Activated naive CD4-positive, alpha-beta T cell treated with anti-CD3 and anti-CD28 coated beads for 36 hours (primary cell): Measurements from ENCODE around the gene SLC35G2. TPM values are rescaled to one million over a fixed set of nuclear protein-coding genes. Genes with fewer than 3 reads are reported as not detected.
A peak's percentile ranks its signal among the peaks of the same experiment; 100 is the strongest.
"Not testable (repeated sequence)": the region's sequence is repeated elsewhere in the genome, so short reads cannot be mapped to it uniquely, and the experiment has no call there.

Experiments
- CTCF ChIA-PET: fragments of 350-600 bp; sonication (Branson Sonifier 250); formaldehyde crosslinking; loops from one replicate; lab custom pipeline; 2021; ENCODE audit warnings: antibody characterized with exemption; lab: Charles Lee
- DNase-seq: peaks from one replicate; pipeline ENCODE4 v3.0.0-alpha.2; 2020
- H3K27ac Mint-ChIP-seq: one replicate; pipeline ENCODE4 v1.8.0; 2021; ENCODE audit warnings: mild to moderate bottlenecking, mixed read lengths
- H3K27me3 Mint-ChIP-seq: one replicate; pipeline ENCODE4 v1.8.0; 2021; ENCODE audit warnings: low read depth, mixed read lengths
- H3K36me3 Mint-ChIP-seq: one replicate; pipeline ENCODE4 v1.8.0; 2021; ENCODE audit warnings: low read depth, mixed read lengths
- H3K4me1 Mint-ChIP-seq: one replicate; pipeline ENCODE4 v1.8.0; 2021; ENCODE audit warnings: low read depth, mixed read lengths
- H3K4me3 Mint-ChIP-seq: one replicate; pipeline ENCODE4 v1.8.0; 2021; ENCODE audit warnings: mild to moderate bottlenecking, moderate library complexity, mixed read lengths
- H3K9me3 Mint-ChIP-seq: one replicate; pipeline ENCODE4 v1.8.0; 2021; ENCODE audit warnings: mixed read lengths
- intact Hi-C: fragments of 100-400 bp; cut with micrococcal nuclease; formaldehyde crosslinking; loops from one replicate; pipeline ENCODE4 v1.15.1; 2023
- total RNA-seq, 2 experiments: library from RNA; stranded (reverse); gene quantifications; one replicate each; pipeline ENCODE4 v1.2.3, GENCODE V29; 2021

The SLC35G2 gene
- total RNA-seq: under 1 TPM in 1 of 2 experiments, not detected in 1; 0.31 TPM

DNA sequence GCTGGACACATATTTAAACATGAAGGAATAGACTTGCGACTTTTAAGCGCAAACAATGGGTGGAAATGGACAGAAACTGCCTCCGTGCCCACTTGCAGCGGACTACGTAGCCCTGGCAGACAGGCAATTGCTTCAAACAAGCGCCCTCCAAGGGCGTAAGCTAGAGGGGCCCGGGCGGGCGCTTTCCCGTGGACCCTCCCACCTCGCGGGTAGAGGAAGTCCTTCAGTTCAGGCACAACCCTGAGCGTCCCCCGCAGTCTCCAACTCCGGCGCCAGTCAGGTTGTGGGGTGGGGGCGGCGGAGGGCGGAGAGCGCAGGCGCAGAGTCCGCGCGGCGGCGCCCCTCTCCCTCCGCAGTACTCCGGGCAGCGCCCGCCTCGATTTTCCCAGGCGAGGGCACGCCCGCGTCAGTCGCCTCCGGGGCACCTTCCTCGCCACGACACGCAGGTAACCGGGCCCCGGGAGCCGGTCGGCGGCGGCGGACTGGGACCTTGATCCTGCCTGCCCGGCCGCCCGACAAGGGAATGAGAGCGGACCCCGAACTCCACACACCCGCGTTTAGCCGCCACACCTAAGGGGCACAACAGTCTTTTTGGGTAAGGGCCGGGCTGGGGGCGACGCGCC lies at the start of gene SLC35G2:
Gene SLC35G2 (plus strand): TSS at position 358 of the 623 bp plus-strand sequence. CDS start 35,335 bp downstream, outside the sequence.
- CTCF ChIA-PET: interaction anchor here (0.7 kb wide), 1 partner anchor 61 kb away, joined by 3 read pairs; no protein-coding TSS in a partner anchor

DNA sequence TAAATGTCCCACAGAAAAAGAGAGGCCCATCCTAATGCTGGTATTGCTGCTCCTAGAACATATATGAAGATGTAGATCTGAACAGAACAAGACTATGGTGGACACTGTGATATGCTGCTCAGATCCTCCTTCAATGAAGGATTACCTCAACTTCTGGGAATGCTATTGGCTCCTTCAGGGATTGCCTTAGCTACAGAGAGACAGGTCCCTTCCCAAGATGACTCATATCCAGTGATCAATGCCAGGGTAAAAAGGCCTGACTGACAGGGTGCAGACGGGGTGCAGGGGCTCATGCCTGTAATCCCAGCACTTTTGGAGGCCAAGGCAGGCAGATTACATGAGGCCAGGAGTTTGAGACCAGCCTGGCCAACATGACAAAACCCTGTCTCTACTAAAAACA lies 46.2 kb upstream of the SLC35G2 start:
- Mint-ChIP-seq H3K36me3 (no peaks in the 10 kb centered on the region), H3K27me3 (no peaks in the 10 kb centered on the region), H3K4me3 (no peak overlapping the region), H3K27ac (no peak overlapping the region), H3K4me1 (no peaks in the 10 kb centered on the region), H3K9me3 (no peaks in the 10 kb centered on the region)
- intact Hi-C loops: no loop called here
- no peak for DNase-seq
- CTCF ChIA-PET: no interaction called here

More for the DNA sequence above, at the start of gene SLC35G2:
- H3K27ac Mint-ChIP-seq: no peak within 1 kb of the TSS
- H3K27me3 Mint-ChIP-seq: peaks cover 39% of the 10 kb centered on the region
- peak within 1 kb of the TSS; percentile 69 for H3K4me3 Mint-ChIP-seq
- peak; percentile 38 for DNase-seq
- H3K36me3 Mint-ChIP-seq: no peaks in the 10 kb centered on the region
- H3K4me1 Mint-ChIP-seq: peaks cover 19% of the 10 kb centered on the region
- intact Hi-C loops: loop anchor here (1.0 to 5.0 kb wide), 6 partner anchors 20 to 742 kb away; partner anchors contain the start of genes NCK1 and STAG1
- peaks cover 2% of the 10 kb centered on the region for H3K9me3 Mint-ChIP-seq

DNA sequence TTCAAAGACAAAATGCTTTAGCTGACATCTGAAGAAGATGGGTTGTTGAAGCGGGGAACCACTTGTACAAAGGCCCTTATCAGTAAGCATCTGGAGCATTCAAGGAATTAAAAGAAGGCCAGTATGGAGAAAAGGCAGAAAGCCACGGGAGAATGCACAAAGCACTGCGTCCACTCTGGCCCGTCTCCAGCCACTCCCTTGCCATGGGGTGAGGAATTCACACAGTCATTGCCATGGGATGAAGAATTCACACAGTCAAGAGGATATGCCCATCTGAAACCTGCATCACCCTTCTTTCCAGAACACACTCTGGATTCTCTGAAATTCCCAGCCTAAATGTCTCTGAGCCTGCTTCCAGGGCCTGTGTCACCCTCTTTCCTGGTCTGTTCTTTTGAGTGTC lies 40.1 kb upstream of the SLC35G2 start:
- Mint-ChIP-seq H3K4me3 (no peak overlapping the region), H3K36me3 (no peaks in the 10 kb centered on the region), H3K4me1 (no peaks in the 10 kb centered on the region), H3K9me3 (no peaks in the 10 kb centered on the region), H3K27ac (no peak overlapping the region), H3K27me3 (no peaks in the 10 kb centered on the region)
- DNase-seq: no peak
- CTCF ChIA-PET: interaction anchor here (1.0 to 1.7 kb wide), 2 partner anchors 179 to 235 kb away, joined by 3 to 7 read pairs; partner anchors contain the start of gene IL20RB
- intact Hi-C loops: no loop called here

DNA sequence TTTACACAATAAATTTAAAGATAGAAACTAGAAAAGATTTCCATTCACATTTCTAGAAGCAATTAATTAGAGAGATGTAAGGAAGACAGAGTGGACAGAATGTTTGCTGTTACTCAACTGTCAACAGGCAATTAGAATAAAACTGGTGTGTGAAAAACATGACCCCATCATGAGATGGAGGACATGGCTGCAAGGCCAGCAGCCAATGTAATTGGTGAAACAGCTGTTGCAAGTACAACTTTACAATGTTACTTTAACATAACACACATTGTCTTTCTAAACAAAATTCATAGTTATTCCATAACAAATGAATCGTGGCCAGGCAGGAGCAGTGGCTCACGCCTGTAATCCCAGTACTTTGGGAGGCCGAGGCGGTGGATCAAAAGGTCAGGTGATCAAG lies 38.2 kb upstream of the SLC35G2 start:
- CTCF ChIA-PET: no interaction called here
- no peaks in the 10 kb centered on the region for H3K9me3 Mint-ChIP-seq
- H3K4me3 Mint-ChIP-seq: no peak overlapping the region
- intact Hi-C loops: no loop called here
- no peak overlapping the region for H3K27ac Mint-ChIP-seq
- no peaks in the 10 kb centered on the region for H3K4me1 Mint-ChIP-seq
- no peak for DNase-seq
- no peaks in the 10 kb centered on the region for H3K36me3 Mint-ChIP-seq
- H3K27me3 Mint-ChIP-seq: no peaks in the 10 kb centered on the region

DNA sequence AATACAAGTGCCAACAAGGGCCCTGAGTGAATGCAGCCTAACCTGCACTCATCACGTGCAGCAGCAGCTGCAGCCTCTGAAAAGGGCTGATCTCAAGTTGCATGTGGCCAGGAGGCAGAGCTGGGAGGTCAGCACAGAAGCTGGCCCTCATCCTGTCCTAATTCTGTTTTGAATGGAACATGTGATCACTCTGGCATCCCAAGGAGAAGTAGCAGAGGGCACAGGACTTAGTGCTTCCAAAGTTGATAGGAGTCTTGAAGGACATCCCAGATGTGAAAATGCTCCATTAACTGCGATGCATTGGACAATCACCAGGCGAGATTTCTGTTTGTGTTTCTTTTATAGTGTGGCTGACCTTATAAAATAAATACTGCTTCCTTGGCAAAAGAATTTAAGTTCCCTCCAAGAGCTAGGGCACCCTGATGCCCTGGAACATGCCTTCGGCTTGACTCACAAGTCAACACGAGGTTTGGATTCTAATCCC lies 35.2 kb upstream of the SLC35G2 start:
- intact Hi-C loops: no loop called here
- Mint-ChIP-seq H3K4me1 (peaks cover 15% of the 10 kb centered on the region), H3K27ac (no peak overlapping the region), H3K4me3 (no peak overlapping the region), H3K36me3 (no peaks in the 10 kb centered on the region), H3K27me3 (no peaks in the 10 kb centered on the region), H3K9me3 (no peaks in the 10 kb centered on the region)
- CTCF ChIA-PET: no interaction called here
- no peak for DNase-seq

GRCh38 chr3:136787349-136787748 lies 31.6 kb upstream of the SLC35G2 start:
- Mint-ChIP-seq H3K9me3 (no peaks in the 10 kb centered on the region), H3K4me3 (no peak overlapping the region), H3K4me1 (peaks cover 15% of the 10 kb centered on the region), H3K36me3 (no peaks in the 10 kb centered on the region), H3K27me3 (no peaks in the 10 kb centered on the region), H3K27ac (no peak overlapping the region)
- CTCF ChIA-PET: interaction anchor here (0.6 to 1.0 kb wide), 3 partner anchors 35 to 698 kb away, joined by 3 to 4 read pairs (median 3); no protein-coding TSS in a partner anchor
- DNase-seq: peak; percentile 43
- intact Hi-C loops: loop anchor here (1.0 to 2.0 kb wide), 2 partner anchors 31 to 34 kb away; partner anchors contain the start of gene SLC35G2

- CTCF ChIA-PET: no interaction called here
- no peaks in the 10 kb centered on the region for H3K9me3 Mint-ChIP-seq
- H3K4me1 Mint-ChIP-seq: peaks cover 15% of the 10 kb centered on the region
- intact Hi-C loops: no loop called here
- no peak for DNase-seq
- H3K4me3 Mint-ChIP-seq: no peak overlapping the region
- H3K36me3 Mint-ChIP-seq: no peaks in the 10 kb centered on the region
- H3K27me3 Mint-ChIP-seq: no peaks in the 10 kb centered on the region
- no peak overlapping the region for H3K27ac Mint-ChIP-seq
These were observed 30.8 kb upstream of the SLC35G2 start for GRCh38 chr3:136788154-136788553.

GRCh38 chr3:136789976-136790375 lies 28.9 kb upstream of the SLC35G2 start:
- DNase-seq: no peak
- no peak overlapping the region for H3K4me3 Mint-ChIP-seq
- no peak overlapping the region for H3K27ac Mint-ChIP-seq
- H3K4me1 Mint-ChIP-seq: peaks cover 15% of the 10 kb centered on the region
- CTCF ChIA-PET: no interaction called here
- no peaks in the 10 kb centered on the region for H3K36me3 Mint-ChIP-seq
- no peaks in the 10 kb centered on the region for H3K9me3 Mint-ChIP-seq
- intact Hi-C loops: no loop called here
- H3K27me3 Mint-ChIP-seq: no peaks in the 10 kb centered on the region

DNA sequence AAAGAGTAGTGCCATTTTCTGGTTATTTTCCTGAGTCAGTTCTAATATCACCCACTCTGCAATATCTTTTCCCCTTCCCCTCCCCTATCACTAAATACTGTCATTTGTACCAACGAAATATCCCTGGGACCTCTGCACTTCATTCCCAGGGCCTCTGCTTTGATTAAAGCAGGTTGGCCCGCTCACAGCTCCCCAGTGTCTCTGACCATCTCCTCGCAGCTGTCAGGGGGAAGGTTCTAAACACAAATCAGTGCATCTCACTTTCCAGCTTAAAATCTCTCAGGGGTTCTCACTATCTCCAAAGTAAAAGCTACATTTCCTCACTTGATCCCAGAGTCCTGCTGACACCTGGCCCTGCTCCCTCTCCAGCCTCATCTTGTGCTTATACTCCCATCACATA lies 28.1 kb upstream of the SLC35G2 start:
- no peaks in the 10 kb centered on the region for H3K9me3 Mint-ChIP-seq
- intact Hi-C loops: no loop called here
- no peak overlapping the region for H3K4me3 Mint-ChIP-seq
- DNase-seq: no peak
- no peak overlapping the region for H3K27ac Mint-ChIP-seq
- H3K36me3 Mint-ChIP-seq: no peaks in the 10 kb centered on the region
- H3K27me3 Mint-ChIP-seq: no peaks in the 10 kb centered on the region
- CTCF ChIA-PET: interaction anchor here (0.5 kb wide), 1 partner anchor 277 kb away, joined by 5 read pairs; no protein-coding TSS in a partner anchor
- peaks cover 15% of the 10 kb centered on the region for H3K4me1 Mint-ChIP-seq

GRCh38 chr3:136792556-136793330 lies 26.2 kb upstream of the SLC35G2 start:
- CTCF ChIA-PET: interaction anchor here (0.7 to 1.2 kb wide), 3 partner anchors 59 to 388 kb away, joined by 3 to 4 read pairs (median 3); no protein-coding TSS in a partner anchor
- intact Hi-C loops: no loop called here
- Mint-ChIP-seq H3K9me3 (no peaks in the 10 kb centered on the region), H3K36me3 (no peaks in the 10 kb centered on the region), H3K27me3 (no peaks in the 10 kb centered on the region), H3K27ac (no peak overlapping the region), H3K4me1 (no peaks in the 10 kb centered on the region), H3K4me3 (no peak overlapping the region)
- no peak for DNase-seq

GRCh38 chr3:136801146-136801545 lies 17.8 kb upstream of the SLC35G2 start:
- H3K9me3 Mint-ChIP-seq, H3K27ac Mint-ChIP-seq, intact Hi-C loops, CTCF ChIA-PET, DNase-seq, H3K36me3 Mint-ChIP-seq, H3K4me3 Mint-ChIP-seq, H3K27me3 Mint-ChIP-seq, H3K4me1 Mint-ChIP-seq: not testable (repeated sequence)

GRCh38 chr3:136802481-136802996 lies 16.4 kb upstream of the SLC35G2 start:
- no peaks in the 10 kb centered on the region for H3K9me3 Mint-ChIP-seq

More at GRCh38 chr3:136802481-136802996, 16.4 kb upstream of the SLC35G2 start:
- Mint-ChIP-seq H3K4me1 (no peaks in the 10 kb centered on the region), H3K36me3 (no peaks in the 10 kb centered on the region), H3K27ac (no peak overlapping the region), H3K4me3 (no peak overlapping the region), H3K27me3 (no peaks in the 10 kb centered on the region)
- CTCF ChIA-PET: no interaction called here
- no peak for DNase-seq
- intact Hi-C loops: no loop called here
